Cerebellar cortex (tissue), 1 donor: ENCODE measurements around the gene TOPORS.

Experiments used
- DNase-seq: peaks from one replicate; pipeline ENCODE4 v3.0.0-alpha.2; 2015; ENCODE audit warnings: low spot score

TOPORS gene

GRCh38 chr9:32502464-32502863 is 49.9 kb downstream of the TOPORS start:
- DNase-seq: no peak

- DNase-seq: no peak
Measured at GRCh38 chr9:32501868-32502267, 50.5 kb downstream of the TOPORS start.

- no peak for DNase-seq
Measured at GRCh38 chr9:32500768-32501167, 51.6 kb downstream of the TOPORS start.

- DNase-seq: no peak
Measured at GRCh38 chr9:32497921-32498320, 54.5 kb downstream of the TOPORS start.

- no peak for DNase-seq
Measured at GRCh38 chr9:32490601-32491000, 61.8 kb downstream of the TOPORS start.
